NCI-H2196 treated with DMSO at 0.1 percent for 48 hours (cell line): ENCODE results near the gene CKMT2.

Experiments used
- DNase-seq: peaks from one replicate; lab custom pipeline; 2025; ENCODE audit not compliant: unreplicated experiment; lab: John Stamatoyannopoulos, UW

Gene CKMT2

DNA sequence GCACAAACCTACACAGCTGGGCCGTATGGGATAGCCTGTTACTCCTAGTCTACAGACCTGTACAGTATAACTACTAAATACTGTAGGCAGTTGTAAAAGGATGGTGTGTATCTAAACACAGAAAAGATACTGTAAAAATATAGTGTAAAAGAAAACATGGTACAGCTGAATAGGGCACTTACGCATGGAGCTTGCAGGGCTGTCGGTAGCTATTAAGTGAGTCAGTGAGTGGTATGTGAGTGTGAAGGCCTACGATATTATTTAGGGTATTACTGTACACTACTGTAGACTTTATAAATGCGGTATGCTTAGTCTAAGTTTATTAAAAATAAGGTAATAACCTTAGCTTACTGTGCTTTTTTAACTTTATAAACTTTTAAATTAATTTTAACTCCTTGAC lies 69.5 kb downstream of the CKMT2 start:
- no peak for DNase-seq

- DNase-seq = no peak
Observed at GRCh38 chr5:81303563-81303962, 70.4 kb downstream of the CKMT2 start.

DNA sequence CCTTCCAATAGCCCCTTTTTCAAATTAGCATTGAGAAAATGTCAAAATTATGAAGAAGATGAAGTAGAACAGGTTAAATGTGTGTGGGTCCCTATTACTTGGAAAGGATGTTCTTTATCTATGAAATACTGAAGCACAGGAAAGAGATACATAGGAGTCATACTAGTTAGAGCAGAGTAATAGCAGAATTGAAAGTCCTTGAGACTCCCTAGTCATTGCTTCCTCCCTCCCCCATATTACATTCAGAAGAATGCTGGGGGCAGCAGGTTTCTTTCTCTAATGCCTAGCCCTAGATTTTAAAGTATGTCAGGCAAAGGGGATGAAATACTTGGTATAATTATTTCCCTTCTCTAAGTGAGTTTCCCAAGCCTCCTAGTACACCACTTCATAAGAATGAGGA lies 72.7 kb downstream of the CKMT2 start:
- no peak for DNase-seq

DNA sequence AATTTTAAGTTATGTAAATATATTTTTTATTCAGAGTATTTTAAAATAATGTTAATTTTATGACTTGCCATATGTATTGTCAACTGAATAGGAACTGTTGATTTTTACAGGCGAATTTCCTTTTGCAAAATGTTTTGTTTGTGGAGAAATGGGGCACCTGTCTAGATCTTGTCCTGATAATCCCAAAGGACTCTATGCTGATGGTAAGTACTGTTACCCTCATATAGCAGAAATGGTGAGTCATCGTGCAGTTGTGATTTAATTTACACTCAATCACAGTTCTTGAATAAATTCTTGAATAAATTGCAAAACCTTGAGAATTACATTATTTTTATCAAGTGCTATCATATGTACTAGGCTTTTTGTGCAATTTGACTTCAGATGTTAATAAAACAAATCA lies 75.7 kb downstream of the CKMT2 start:
- no peak for DNase-seq

DNA sequence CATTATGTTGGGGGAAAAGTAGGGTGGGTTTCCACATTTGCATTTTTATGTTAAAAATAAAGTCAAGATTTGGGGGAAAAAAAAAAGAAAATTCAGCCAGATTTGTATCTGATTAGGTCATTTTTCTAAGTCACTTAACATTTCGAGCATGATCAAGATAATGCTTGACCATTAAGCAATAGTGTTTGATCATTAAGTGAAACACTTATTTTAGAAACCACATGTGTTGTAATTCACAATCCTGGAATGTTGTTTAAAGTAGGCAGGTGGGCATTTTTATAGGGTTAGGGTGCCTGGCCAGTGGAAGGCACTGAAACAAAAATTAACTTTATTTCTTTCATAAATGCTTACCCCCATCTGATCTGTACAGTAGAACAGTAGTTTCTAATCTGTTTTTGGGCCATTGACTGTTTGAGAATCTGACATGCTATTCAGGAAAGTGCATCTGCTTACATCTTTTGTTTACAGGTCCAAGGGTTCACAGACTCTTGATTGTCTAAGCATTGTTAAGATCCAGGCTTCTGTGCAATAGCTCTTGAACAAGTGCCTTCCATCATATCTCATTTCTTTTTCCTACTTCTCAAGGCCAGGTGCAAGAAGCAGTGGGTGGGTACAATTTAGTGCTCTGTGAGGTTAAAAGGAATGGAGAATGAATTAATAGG lies 77.4 kb downstream of the CKMT2 start:
- DNase-seq = no peak

- DNase-seq = no peak
Observed at GRCh38 chr5:81313278-81313677, 80.2 kb downstream of the CKMT2 start.

- DNase-seq = no peak
Observed at GRCh38 chr5:81313686-81314085, 80.6 kb downstream of the CKMT2 start.

GRCh38 chr5:81314581-81314980 lies 81.5 kb downstream of the CKMT2 start:
- DNase-seq = no peak

DNA sequence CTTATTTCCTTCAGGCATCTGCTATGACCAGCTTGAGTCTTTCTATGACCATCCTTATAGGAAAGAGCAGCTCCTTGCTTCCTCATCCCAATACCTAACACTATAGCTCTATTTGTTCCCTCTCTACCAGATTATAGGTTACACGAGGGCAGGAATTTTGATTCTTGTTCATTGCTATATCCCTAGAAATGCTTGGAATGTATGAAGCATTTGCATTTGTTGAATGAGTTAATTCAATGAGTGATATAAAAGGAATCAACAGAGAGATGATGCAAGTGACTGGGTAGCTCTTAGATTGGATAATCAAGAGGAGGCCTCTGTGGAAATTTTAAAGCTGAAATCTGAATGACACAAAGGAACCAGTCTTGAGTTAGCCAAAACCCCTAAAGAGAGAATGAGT lies 82.2 kb downstream of the CKMT2 start:
- no peak for DNase-seq

GRCh38 chr5:81315830-81316229 lies 82.7 kb downstream of the CKMT2 start:
- DNase-seq = no peak
